ENCODE data around the gene MAP2.

Gene MAP2

GRCh38 chr2:209431701-209432100, 7.9 kb downstream of the MAP2 start:
- Histone ChIP-seq H3K36me3 (ENCODE audit: insufficient read depth) (no peaks in the 10 kb centered on the region), H3K27me3 (ENCODE audit: insufficient read depth, low read depth) (no peaks in the 10 kb centered on the region), H3K27ac (no peak overlapping the region), H3K9ac (no peak overlapping the region), H3K79me2 (ENCODE audit: insufficient read depth, low read depth) (no peaks in the 10 kb centered on the region), H3K4me2 (no peak overlapping the region), H3K4me3 (IDR thresholded peaks at IDR 0.05; ENCODE audit: insufficient read depth, low read depth, low read length) (no peak overlapping the region), H3K4me1 (ENCODE audit: low read depth, poor library complexity, severe bottlenecking) (peaks cover 9% of the 10 kb centered on the region), H4K20me1 (ENCODE audit: insufficient read depth) (no peaks in the 10 kb centered on the region), H2AFZ (ENCODE audit: low read depth) (no peak overlapping the region)
- TF ChIP-seq CTCF (conservative IDR thresholded peaks at IDR 0.05; ENCODE audit: low read depth, low read length) = no peak

DNA sequence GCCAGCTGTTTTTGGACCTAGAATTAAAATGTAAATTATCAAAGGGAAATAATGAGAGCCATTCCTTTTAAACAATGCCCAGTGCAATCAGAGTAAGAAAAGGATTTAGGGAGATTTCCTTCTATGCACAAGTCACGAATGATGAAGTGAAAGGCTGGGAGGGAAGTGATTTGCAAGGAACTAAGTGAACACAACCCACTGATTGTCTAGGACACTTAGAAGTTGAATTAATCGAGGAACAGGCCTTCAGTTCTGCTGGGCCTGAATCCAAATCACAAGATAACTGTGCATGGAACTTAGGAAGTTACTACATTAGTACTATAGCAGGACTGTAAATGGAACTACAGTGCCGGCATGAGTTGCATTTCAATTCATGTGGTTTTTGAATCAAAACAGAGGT, 17.7 kb downstream of the MAP2 start:
- no peak overlapping the region for H3K27ac ChIP-seq
- no peaks in the 10 kb centered on the region for H4K20me1 ChIP-seq (ENCODE audit: insufficient read depth)
- no peaks in the 10 kb centered on the region for H3K36me3 ChIP-seq (ENCODE audit: insufficient read depth)
- no peaks in the 10 kb centered on the region for H3K27me3 ChIP-seq (ENCODE audit: insufficient read depth, low read depth)
- no peaks in the 10 kb centered on the region for H3K4me1 ChIP-seq (ENCODE audit: low read depth, poor library complexity, severe bottlenecking)
- H2AFZ ChIP-seq (ENCODE audit: low read depth) = no peak overlapping the region
- no peaks in the 10 kb centered on the region for H3K79me2 ChIP-seq (ENCODE audit: insufficient read depth, low read depth)
- no peak overlapping the region for H3K9ac ChIP-seq
- no peak for TF ChIP-seq CTCF (conservative IDR thresholded peaks at IDR 0.05; ENCODE audit: low read depth, low read length)
- no peak overlapping the region for H3K4me2 ChIP-seq
- H3K4me3 ChIP-seq (IDR thresholded peaks at IDR 0.05; ENCODE audit: insufficient read depth, low read depth, low read length) = no peak overlapping the region

DNA sequence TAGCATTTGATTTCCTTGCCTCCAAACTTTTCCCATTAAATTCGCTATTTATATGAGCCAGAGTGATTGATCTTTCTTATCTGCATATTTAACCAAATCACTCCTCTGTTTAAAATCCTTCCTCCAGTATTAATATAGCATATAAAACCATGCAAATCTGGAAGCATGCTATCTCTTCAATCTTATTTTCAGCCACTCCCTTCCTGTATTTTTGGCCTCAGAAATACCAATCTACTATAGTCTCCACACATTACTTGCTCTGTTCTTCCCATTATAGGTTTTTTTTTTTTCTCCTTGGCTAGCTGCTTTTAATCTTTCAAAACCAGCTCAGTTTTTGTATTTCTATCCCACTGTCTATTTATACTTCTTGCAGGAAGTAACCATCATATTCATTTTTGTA, 19.1 kb downstream of the MAP2 start:
- no peak overlapping the region for H3K4me3 ChIP-seq (IDR thresholded peaks at IDR 0.05; ENCODE audit: insufficient read depth, low read depth, low read length)
- no peaks in the 10 kb centered on the region for H3K4me1 ChIP-seq (ENCODE audit: low read depth, poor library complexity, severe bottlenecking)
- H4K20me1 ChIP-seq (ENCODE audit: insufficient read depth) = no peaks in the 10 kb centered on the region
- H3K36me3 ChIP-seq (ENCODE audit: insufficient read depth) = no peaks in the 10 kb centered on the region
- H3K27ac ChIP-seq = no peak overlapping the region
- no peak overlapping the region for H2AFZ ChIP-seq (ENCODE audit: low read depth)
- no peak overlapping the region for H3K9ac ChIP-seq
- no peak for TF ChIP-seq CTCF (conservative IDR thresholded peaks at IDR 0.05; ENCODE audit: low read depth, low read length)
- no peaks in the 10 kb centered on the region for H3K27me3 ChIP-seq (ENCODE audit: insufficient read depth, low read depth)
- H3K79me2 ChIP-seq (ENCODE audit: insufficient read depth, low read depth) = no peaks in the 10 kb centered on the region
- H3K4me2 ChIP-seq = no peak overlapping the region

DNA sequence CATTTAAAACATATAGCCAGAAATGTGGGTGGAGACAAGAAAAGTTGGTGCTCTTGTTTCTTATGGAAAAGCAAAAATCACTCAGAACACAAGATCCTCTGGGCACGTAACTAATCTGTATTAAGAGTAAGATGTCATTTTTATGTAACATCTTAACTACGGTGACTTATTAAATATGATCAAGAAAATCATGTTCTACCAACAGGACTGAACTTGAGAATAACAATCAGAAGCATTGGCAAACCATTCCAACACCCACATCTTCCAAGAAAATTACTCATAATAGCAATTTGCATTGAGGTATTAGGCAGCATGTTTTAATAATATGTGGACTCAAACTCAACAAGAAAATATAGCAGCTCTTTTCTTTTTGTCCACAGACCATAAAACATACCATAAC, 21.6 kb downstream of the MAP2 start:
- Histone ChIP-seq H3K9ac (no peak overlapping the region), H3K27ac (no peak overlapping the region), H4K20me1 (ENCODE audit: insufficient read depth) (no peaks in the 10 kb centered on the region), H3K79me2 (ENCODE audit: insufficient read depth, low read depth) (no peaks in the 10 kb centered on the region), H3K27me3 (ENCODE audit: insufficient read depth, low read depth) (no peaks in the 10 kb centered on the region), H3K4me1 (ENCODE audit: low read depth, poor library complexity, severe bottlenecking) (no peaks in the 10 kb centered on the region), H3K36me3 (ENCODE audit: insufficient read depth) (no peaks in the 10 kb centered on the region), H3K4me3 (IDR thresholded peaks at IDR 0.05; ENCODE audit: insufficient read depth, low read depth, low read length) (no peak overlapping the region), H2AFZ (ENCODE audit: low read depth) (no peak overlapping the region), H3K4me2 (no peak overlapping the region)
- no peak for TF ChIP-seq CTCF (conservative IDR thresholded peaks at IDR 0.05; ENCODE audit: low read depth, low read length)

Data from KMS-11 (cell line).